ENCODE measurements around the gene COA7. TPM values are rescaled to one million over a fixed set of nuclear protein-coding genes. Genes with fewer than 3 reads are reported as not detected.
"Not testable (repeated sequence)": the region's sequence is repeated elsewhere in the genome, so short reads cannot be mapped to it uniquely, and the experiment has no call there.

COA7 gene
- total RNA-seq, 1 experiment from 2014 or later, result 20.7 TPM

- intact Hi-C loops (cut with micrococcal nuclease; ENCODE audit: unreplicated experiment), result no loop called here
- TF ChIP-seq, protein P1, sequence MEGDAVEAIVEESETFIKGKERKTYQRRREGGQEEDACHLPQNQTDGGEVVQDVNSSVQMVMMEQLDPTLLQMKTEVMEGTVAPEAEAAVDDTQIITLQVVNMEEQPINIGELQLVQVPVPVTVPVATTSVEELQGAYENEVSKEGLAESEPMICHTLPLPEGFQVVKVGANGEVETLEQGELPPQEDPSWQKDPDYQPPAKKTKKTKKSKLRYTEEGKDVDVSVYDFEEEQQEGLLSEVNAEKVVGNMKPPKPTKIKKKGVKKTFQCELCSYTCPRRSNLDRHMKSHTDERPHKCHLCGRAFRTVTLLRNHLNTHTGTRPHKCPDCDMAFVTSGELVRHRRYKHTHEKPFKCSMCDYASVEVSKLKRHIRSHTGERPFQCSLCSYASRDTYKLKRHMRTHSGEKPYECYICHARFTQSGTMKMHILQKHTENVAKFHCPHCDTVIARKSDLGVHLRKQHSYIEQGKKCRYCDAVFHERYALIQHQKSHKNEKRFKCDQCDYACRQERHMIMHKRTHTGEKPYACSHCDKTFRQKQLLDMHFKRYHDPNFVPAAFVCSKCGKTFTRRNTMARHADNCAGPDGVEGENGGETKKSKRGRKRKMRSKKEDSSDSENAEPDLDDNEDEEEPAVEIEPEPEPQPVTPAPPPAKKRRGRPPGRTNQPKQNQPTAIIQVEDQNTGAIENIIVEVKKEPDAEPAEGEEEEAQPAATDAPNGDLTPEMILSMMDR (conservative IDR thresholded peaks at IDR 0.05), result no peak
- TF ChIP-seq EZH2 (IDR thresholded peaks at IDR 0.05; ENCODE audit: low read depth), result no peak
- Histone ChIP-seq H3K79me2 (ENCODE audit: low read depth) (peaks cover 45% of the 10 kb centered on the region), H2AFZ (no peak overlapping the region), H3K9me3 (ENCODE audit: insufficient read depth, low read depth) (no peaks in the 10 kb centered on the region), H3K4me3 (no peak overlapping the region), H3K36me3 (ENCODE audit: low read depth) (0 out of 2 replicates have a peak, but pooled peaks cover 25% of the 10 kb centered on the region), H4K20me1 (ENCODE audit: insufficient read depth) (peaks cover 9% of the 10 kb centered on the region), H3K27ac (no peak overlapping the region), H3K4me2 (no peak overlapping the region), H3K27me3 (ENCODE audit: insufficient read depth, low read depth) (no peaks in the 10 kb centered on the region), H3K9me2 (ENCODE audit: insufficient read depth) (no peaks in the 10 kb centered on the region), H3F3A (ENCODE audit: insufficient read depth, low read depth) (peaks cover 10% of the 10 kb centered on the region), H3K4me1 (replicated peaks; ENCODE audit: insufficient read depth) (peaks cover 9% of the 10 kb centered on the region)
- no TSS peak for BruUV-seq (replicated peaks)
- DNase-seq, result no peak
- POLR2A ChIA-PET (ENCODE audit: unreplicated experiment), result interaction anchor here (0.6 kb wide), 1 partner anchor 14 kb away, joined by 19 read pairs; no protein-coding TSS in a partner anchor
- CTCF ChIA-PET, result interaction anchor here (0.6 kb wide), 1 partner anchor 193 kb away, joined by 4 read pairs; no protein-coding TSS in a partner anchor
Observed at GRCh38 chr1:52693843-52694242, 4.3 kb downstream of the COA7 start.

DNA sequence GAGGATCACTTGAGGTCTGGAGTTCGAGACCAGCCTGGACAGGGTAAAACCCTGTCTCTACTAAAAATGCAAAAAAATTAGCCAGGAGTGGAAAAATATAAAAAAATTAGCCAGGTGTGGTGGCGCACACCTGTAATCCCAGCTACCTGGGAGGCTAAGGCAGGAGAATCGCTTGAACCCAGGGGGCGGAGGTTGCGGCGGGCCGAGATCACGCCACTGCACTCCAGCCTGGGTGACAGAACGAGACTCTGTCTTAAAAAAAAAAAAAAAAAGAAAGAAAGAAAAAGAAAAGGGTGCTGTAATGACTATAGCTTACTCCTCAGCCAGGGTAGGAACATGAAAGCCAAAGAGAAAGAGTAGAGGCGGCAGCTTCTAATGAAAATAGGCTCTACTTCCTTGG lies 4.8 kb downstream of the COA7 start:
- H3K4me1 ChIP-seq (replicated peaks; ENCODE audit: insufficient read depth); H3K27me3 ChIP-seq (ENCODE audit: insufficient read depth, low read depth); H2AFZ ChIP-seq; H3K9me3 ChIP-seq (ENCODE audit: insufficient read depth, low read depth); H3K27ac ChIP-seq; BruUV-seq (replicated peaks); H3K4me3 ChIP-seq; H3K4me2 ChIP-seq; intact Hi-C loops (cut with micrococcal nuclease; ENCODE audit: unreplicated experiment); POLR2A ChIA-PET (ENCODE audit: unreplicated experiment); DNase-seq; H3F3A ChIP-seq (ENCODE audit: insufficient read depth, low read depth); H3K9me2 ChIP-seq (ENCODE audit: insufficient read depth): not testable (repeated sequence)
- CTCF ChIA-PET, result interaction anchor here (0.6 to 0.7 kb wide), 3 partner anchors 193 to 1810 kb away, joined by 3 to 13 read pairs (median 4); no protein-coding TSS in a partner anchor
- Histone ChIP-seq H4K20me1 (ENCODE audit: insufficient read depth) (peaks cover 12% of the 10 kb centered on the region), H3K79me2 (ENCODE audit: low read depth) (peaks cover 45% of the 10 kb centered on the region), H3K36me3 (ENCODE audit: low read depth) (0 out of 2 replicates have a peak, but pooled peaks cover 25% of the 10 kb centered on the region)

- Histone ChIP-seq H2AFZ (no peak overlapping the region), H3K36me3 (ENCODE audit: low read depth) (0 out of 2 replicates have a peak, but pooled peaks cover 25% of the 10 kb centered on the region), H3F3A (ENCODE audit: insufficient read depth, low read depth) (peaks cover 12% of the 10 kb centered on the region; the same call in 1 of the 2 replicates), H3K4me1 (replicated peaks; ENCODE audit: insufficient read depth) (0 out of 2 replicates have a peak, but pooled peaks cover 4% of the 10 kb centered on the region), H3K9me2 (ENCODE audit: insufficient read depth) (no peaks in the 10 kb centered on the region), H3K4me2 (no peak overlapping the region), H3K9me3 (ENCODE audit: insufficient read depth, low read depth) (no peaks in the 10 kb centered on the region), H3K79me2 (ENCODE audit: low read depth) (peaks cover 44% of the 10 kb centered on the region), H3K27me3 (ENCODE audit: insufficient read depth, low read depth) (no peaks in the 10 kb centered on the region), H3K27ac (no peak overlapping the region), H3K4me3 (no peak overlapping the region), H4K20me1 (ENCODE audit: insufficient read depth) (peaks cover 17% of the 10 kb centered on the region)
- ChIA-PET POLR2A (ENCODE audit: unreplicated experiment) (no interaction called here), CTCF (interaction anchor here (0.6 to 0.7 kb wide), 2 partner anchors 576 to 1809 kb away, joined by 3 to 13 read pairs; no protein-coding TSS in a partner anchor)
- TF ChIP-seq EZH2 (IDR thresholded peaks at IDR 0.05; ENCODE audit: low read depth), result no peak
- intact Hi-C loops (cut with micrococcal nuclease; ENCODE audit: unreplicated experiment), result no loop called here
- BruUV-seq (replicated peaks), result no TSS peak
- no peak for DNase-seq
Observed at GRCh38 chr1:52692697-52693096, 5.5 kb downstream of the COA7 start.

DNA sequence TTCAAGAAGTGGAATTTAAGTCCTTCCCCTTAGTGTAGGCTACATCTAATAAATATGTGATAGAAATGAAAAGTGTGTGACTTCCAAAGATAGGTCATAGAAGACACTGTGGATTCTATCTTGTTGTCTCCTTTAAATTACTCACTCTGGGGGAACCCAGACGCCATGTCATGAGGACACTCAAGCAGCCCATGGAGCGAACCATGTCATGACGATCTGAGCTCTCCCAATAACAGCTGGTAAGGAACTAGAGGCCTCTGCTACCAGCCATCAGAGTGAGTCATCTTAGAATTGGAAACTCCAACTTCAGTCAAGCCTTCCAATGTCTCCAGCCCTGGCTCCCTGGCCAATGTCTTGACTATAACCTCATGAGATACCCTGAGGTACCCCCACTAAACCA lies 6.3 kb downstream of the COA7 start:
- no peak overlapping the region for H3K27ac ChIP-seq
- POLR2A ChIA-PET (ENCODE audit: unreplicated experiment), result no interaction called here
- DNase-seq, result no peak
- no TSS peak for BruUV-seq (replicated peaks)
- H3K4me2 ChIP-seq, result no peak overlapping the region
- peaks cover 20% of the 10 kb centered on the region; the same call in 1 of the 2 replicates for H3F3A ChIP-seq (ENCODE audit: insufficient read depth, low read depth)
- H3K27me3 ChIP-seq (ENCODE audit: insufficient read depth, low read depth), result no peaks in the 10 kb centered on the region
- intact Hi-C loops (cut with micrococcal nuclease; ENCODE audit: unreplicated experiment), result no loop called here
- 0 out of 2 replicates have a peak, but pooled peaks cover 4% of the 10 kb centered on the region for H3K4me1 ChIP-seq (replicated peaks; ENCODE audit: insufficient read depth)
- CTCF ChIA-PET, result interaction anchor here (0.5 kb wide), 1 partner anchor 285 kb away, joined by 3 read pairs; no protein-coding TSS in a partner anchor
- no peaks in the 10 kb centered on the region for H3K9me2 ChIP-seq (ENCODE audit: insufficient read depth)
- TF ChIP-seq, protein P1 (conservative IDR thresholded peaks at IDR 0.05), result no peak
- TF ChIP-seq EZH2 (IDR thresholded peaks at IDR 0.05; ENCODE audit: low read depth), result no peak
- 0 out of 2 replicates have a peak, but pooled peaks cover 25% of the 10 kb centered on the region for H3K36me3 ChIP-seq (ENCODE audit: low read depth)
- H3K4me3 ChIP-seq, result no peak overlapping the region
- no peak overlapping the region for H2AFZ ChIP-seq
- H4K20me1 ChIP-seq (ENCODE audit: insufficient read depth), result peaks cover 20% of the 10 kb centered on the region
- H3K79me2 ChIP-seq (ENCODE audit: low read depth), result peaks cover 35% of the 10 kb centered on the region
- no peaks in the 10 kb centered on the region for H3K9me3 ChIP-seq (ENCODE audit: insufficient read depth, low read depth)
